ENCODE results near the gene RHOC.

RHOC gene

DNA sequence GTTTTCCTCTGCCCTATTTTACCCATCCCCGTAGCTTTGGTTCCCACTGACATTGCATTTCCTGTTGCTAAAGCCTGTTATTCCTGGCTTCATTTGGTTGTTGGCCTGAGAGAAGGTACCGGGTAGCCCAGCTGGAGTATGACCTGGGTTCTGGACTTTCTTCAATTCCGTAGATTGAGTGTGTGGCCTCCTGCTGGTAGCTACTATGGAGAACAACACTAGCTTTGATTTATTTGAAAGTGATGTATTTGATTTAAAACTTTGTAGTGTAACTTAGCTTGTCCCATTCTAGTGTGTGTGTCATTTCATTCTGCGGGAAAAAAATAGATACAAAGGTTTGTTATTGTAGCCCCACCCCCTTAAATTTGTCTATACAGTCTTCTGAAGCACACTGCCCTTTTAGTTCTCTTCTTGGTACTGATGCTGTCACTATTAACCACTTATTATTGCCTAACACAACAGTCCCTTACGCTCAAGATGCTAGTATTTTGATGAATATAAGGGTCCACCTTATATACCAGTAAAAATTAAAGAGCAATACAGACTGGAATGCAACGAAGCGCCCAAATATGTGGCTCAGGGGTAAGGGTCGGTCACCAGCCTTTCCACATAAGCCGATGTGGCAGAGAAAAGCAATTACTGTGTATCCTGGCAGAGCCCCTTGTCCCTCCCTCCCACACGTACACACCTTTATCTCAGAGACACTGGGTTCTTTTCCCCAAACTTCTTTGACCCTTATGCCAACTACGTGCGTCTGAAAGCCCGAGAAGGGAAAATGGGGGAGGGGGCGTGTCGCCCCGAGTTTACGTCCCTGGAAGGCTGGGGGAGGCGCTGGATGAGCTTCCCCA is 33.1 kb downstream of the RHOC start:
- TF ChIP-seq, protein P1, sequence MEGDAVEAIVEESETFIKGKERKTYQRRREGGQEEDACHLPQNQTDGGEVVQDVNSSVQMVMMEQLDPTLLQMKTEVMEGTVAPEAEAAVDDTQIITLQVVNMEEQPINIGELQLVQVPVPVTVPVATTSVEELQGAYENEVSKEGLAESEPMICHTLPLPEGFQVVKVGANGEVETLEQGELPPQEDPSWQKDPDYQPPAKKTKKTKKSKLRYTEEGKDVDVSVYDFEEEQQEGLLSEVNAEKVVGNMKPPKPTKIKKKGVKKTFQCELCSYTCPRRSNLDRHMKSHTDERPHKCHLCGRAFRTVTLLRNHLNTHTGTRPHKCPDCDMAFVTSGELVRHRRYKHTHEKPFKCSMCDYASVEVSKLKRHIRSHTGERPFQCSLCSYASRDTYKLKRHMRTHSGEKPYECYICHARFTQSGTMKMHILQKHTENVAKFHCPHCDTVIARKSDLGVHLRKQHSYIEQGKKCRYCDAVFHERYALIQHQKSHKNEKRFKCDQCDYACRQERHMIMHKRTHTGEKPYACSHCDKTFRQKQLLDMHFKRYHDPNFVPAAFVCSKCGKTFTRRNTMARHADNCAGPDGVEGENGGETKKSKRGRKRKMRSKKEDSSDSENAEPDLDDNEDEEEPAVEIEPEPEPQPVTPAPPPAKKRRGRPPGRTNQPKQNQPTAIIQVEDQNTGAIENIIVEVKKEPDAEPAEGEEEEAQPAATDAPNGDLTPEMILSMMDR (IDR thresholded peaks at IDR 0.05), result peak; percentile 21
- Histone ChIP-seq H3K4me3 (peak overlapping the region; percentile 80), H3K27ac (peak overlapping the region; percentile 76 to 93)
- no peak for DNase-seq (ENCODE audit: low spot score)

DNA sequence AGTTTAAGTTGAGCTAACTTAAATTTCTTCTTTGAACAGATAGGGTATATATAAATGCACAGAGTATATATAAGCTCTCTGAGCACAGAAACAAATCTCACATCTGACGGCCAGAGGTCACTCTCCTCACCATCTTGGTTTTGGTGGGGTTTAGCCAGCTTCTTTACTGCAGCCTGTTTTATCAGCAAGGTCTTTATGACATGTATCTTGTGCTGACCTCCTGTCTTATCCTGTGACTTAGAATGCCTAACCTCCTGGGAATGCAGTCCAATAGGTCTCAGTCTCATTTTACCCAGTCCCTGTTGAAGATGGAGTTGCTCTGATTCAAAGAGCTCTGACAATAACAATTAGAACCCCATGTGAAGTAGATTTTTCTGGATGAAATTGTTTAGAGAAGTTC is 34.1 kb downstream of the RHOC start:
- Histone ChIP-seq H3K4me3 (no peak overlapping the region), H3K27ac (no peak overlapping the region)
- TF ChIP-seq, protein P1 (IDR thresholded peaks at IDR 0.05), result no peak
- DNase-seq (ENCODE audit: low spot score), result no peak

DNA sequence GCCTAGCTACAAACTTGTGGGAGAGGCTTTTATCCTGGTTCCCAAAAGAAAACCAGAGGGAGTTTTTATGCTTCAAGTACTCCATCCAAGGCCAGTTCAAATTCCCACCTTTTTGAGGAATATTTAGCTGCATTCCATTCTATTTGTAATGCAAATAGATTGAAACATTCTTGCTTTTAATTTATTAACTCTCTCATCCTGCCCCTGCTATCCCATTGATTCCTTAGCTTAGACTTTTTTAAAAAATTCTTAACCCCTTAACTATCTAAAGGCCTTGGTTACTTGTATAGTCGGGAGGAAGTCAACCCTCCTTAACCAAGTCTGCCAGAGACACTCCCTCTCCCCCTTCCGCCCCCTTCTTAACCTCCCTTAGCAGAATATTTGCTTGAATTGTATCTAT is 34.9 kb downstream of the RHOC start:
- H3K4me3 ChIP-seq, result no peak overlapping the region
- TF ChIP-seq, protein P1 (IDR thresholded peaks at IDR 0.05), result no peak
- H3K27ac ChIP-seq, result no peak overlapping the region
- no peak for DNase-seq (ENCODE audit: low spot score)

DNA sequence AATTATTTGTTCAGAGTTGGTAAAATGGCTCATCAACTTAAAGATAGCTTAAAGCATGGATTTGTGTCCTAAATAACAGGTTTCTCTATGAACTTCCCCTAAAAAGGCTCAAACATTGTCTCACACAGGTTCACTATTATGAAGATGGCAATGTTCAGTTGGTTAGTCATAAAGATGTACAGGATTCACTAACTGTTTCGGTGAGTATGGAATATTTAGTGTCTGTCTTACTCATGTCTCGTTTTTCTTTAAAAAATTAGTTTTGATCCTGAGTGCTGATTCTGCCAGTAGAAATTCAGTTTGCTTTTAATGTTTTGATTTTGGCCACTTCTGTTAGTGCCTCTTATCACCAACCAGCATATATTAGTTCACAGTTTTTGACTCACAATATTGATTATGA is 40.0 kb downstream of the RHOC start:
- no peak for DNase-seq (ENCODE audit: low spot score)
- no peak overlapping the region for H3K27ac ChIP-seq
- H3K4me3 ChIP-seq, result no peak overlapping the region
- TF ChIP-seq, protein P1 (IDR thresholded peaks at IDR 0.05), result no peak

DNA sequence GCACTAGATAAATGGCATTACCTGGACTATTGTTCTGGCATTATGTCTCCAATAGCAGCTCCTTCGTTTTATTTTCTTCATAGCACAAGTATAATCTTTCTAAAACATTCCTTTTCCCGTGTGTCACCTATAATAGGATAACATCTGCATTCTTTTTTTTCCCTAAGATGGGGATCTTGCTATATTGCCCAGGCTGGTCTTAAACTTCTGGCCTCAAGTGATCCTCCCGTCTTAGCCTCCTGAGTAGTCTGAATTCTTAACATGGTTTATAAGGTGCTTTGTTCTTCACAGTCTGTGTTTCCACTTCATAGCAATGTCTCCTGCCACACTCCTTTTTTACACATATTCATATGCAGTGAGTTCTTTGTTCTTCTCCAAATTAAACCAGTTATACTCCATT is 41.1 kb downstream of the RHOC start:
- no peak for DNase-seq (ENCODE audit: low spot score)
- Histone ChIP-seq H3K4me3 (no peak overlapping the region), H3K27ac (no peak overlapping the region)
- TF ChIP-seq, protein P1 (IDR thresholded peaks at IDR 0.05), result no peak

DNA sequence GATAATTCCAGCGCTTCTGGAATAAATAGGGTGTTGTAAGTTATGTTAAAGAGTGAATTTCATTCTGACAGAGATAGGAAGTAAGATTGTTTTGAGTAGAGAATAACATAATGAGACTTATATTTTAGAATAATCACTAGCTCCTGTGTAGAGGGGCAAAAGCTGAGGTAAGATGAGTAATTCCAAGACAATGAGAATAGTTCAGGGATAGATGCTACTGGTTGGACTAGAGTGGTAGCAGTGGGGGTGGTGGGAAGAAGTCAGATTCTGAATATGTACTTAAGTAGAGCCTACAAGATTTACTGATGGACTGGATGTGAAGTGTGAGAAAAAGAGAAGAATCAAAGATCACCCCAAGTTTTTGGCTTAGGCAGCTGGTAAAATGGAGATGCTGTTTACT is 55.7 kb downstream of the RHOC start:
- Histone ChIP-seq H3K27ac (no peak overlapping the region), H3K4me3 (no peak overlapping the region)
- no peak for DNase-seq (ENCODE audit: low spot score)
- TF ChIP-seq, protein P1 (IDR thresholded peaks at IDR 0.05), result no peak

Data from coronary artery (tissue), 2 donors.